Right hindlimb (tissue), 1 donor: ENCODE results near the gene KIF20A.
"Not testable (repeated sequence)": the region's sequence is repeated elsewhere in the genome, so short reads cannot be mapped to it uniquely, and the experiment has no call there.

Source experiments
- DNase-seq: peaks from one replicate; pipeline ENCODE4 v3.0.0-alpha.2; 2018

Gene KIF20A

DNA sequence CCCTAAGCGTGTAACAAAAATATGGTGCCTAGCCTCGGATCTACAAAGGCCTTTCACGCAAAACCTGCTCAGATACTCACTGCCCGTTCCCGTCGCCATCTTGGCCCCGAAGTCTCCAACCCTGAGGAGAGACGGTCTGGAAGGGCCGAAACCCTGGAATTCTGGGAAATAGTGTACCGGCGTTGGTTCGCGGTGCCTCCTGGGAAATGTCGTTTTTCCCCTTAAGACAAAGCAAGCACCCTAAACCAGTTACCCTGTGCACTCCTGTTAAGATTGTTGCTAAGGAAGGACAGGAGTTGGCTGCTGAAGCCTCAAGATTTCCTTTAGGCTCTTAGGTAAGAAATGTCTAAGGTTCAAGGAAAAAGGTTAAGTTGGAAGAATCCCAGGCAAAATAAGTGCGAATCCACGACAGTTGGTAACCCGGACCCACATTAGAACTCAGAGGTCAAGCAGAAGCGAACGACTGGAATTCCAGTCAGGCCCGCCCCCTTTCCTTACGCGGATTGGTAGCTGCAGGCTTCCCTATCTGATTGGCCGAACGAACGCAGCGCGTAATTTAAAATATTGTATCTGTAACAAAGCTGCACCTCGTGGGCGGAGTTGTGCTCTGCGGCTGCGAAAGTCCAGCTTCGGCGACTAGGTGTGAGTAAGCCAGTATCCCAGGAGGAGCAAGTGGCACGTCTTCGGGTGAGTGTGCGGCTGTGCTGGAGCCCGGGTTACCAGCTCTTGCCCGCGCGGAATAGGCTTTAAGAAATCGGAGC, at the start of gene KIF20A, which contains the start of gene BRD8:
TSS of gene KIF20A (plus strand) at position 597 of the 761 bp plus-strand sequence. CDS start 569 bp downstream, outside the sequence.
TSS of gene BRD8 (minus strand) at position 115 of the 761 bp plus-strand sequence. CDS start at position 99, 16 bp downstream.
- DNase-seq: peak; percentile 97

DNA sequence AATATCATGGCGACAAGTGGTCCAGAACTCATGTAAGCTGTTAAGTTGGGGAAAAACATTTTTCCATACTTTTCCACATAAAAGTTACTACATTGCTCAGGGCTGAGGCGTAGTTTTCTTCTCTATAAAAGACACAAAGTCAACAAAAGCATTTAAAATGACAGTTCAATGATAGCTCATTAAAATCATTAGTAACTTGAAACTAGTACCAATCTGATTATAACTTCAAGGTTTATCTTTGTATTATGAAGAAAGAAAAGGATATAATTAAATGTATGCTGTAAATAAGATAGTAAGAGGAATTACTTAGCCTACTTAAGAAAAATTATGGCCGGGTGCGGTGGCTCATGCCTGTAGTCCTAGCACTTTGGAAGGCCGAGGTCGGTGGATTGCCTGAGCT, 49.6 kb upstream of the KIF20A start:
- DNase-seq: no peak

DNA sequence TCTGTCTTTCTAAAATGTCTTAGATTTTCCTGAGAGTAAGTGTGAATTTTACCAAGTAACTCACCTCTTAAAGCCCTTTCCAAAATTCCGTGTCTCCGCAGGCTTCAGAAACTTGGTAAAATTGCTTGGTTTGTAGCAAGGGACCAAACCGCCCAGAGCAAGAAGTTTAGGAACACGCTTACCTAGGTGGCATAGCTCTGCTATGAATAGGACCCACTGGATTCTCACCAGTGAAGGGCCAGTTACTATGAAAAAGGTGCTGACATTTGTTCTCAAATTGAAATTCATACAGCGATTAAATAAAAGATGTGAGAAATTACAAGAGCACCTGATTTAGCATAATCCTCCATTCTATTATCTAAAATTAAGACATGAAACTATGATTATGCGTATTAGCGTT, 46.4 kb upstream of the KIF20A start:
- no peak for DNase-seq

DNA sequence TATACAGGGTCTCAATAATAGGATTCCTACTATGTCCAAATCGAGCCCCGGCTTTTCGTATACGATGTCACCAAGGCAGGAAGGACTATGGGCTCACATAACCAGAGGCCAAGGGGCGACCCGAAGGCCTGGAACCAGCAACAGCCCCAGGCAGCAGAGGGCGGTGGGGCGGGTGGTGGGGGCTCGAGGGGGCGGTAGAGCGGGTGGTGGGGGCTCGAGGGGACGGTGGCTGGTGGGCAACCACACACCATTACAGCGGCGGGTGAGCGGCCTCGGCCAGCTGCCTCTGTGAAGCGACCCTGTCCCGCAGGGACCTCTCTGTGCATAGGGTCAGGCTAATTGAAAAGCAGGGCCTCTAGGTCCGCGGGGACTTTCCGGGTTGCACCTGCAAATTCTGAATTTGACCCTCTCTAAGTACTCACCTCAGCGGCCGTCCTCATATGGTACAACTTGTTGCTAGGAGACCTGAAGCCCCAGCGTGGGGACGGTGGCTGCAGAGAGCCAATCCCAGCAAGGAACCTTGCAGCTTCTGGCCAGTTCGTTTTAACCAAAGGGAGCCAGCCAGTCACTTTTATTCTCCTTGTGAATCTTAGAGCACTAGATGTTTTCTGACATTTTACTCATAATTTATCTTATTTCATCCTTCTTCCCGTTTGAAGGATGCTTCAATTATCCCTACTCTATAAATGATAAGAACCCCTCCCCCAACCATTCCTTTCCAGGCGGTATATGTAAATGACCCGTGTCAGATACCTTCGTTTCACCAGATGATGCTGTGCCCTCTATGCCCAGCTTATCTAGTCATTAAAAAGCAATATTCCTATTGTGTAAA, 39.7 kb upstream of the KIF20A start, which contains the start of gene NME5:
TSS of gene NME5 (minus strand) at position 480 of the 832 bp plus-strand sequence. CDS start 648 bp downstream, outside the sequence.
- peak; percentile 69 for DNase-seq

DNA sequence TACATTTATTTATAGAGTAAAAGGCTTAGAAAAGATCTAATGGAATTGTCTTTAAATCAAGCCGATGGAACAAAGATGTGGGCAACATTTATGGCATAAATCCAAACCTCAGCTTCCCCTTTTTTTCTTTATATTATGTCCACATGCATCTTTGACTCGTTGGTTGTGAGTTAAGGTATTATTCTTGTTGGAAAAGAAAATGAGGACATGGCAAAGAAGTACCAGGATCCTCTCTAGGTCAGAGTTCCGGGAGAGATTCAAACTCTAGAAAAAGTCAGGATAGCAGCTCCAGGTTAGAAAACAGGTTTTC, 39.2 kb upstream of the KIF20A start:
- no peak for DNase-seq

DNA sequence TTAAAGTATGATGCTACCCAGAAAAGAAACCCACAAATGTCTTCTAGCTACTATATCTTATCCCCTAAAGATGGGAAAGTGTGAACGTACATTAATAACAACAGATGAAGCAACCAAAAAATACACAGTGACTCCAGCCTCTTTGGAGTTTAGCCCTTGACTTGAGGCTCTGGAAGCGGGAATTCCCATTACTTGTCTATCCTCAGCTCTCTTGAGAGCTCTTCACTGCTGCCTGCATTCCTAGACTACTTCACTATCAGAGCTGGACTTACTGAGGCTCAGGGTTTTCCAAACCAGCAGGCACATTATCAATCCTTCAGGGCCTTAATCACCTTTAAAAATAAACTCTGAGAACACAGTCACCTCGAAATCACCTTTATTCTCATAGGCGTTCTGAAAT, 38.6 kb upstream of the KIF20A start:
- no peak for DNase-seq

DNA sequence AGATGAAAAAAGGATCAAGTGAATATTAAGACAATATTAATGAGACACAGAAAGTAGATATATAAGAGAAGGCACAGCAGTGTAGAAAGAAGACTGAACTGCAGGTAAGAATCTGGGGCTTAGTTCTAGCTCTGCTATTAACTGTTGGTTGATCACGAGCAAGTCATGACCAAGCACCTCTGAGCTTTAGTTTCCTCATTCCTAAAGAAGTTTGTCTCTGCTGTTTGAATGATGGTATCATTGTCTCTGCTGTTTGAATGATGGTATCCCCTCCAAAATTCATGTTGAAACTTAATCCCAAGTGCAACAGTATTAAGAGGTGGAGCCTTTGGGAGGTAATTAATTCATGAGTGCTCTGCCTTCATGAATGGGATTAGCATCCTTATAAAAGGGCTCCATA, 37.2 kb upstream of the KIF20A start:
- DNase-seq: no peak

DNA sequence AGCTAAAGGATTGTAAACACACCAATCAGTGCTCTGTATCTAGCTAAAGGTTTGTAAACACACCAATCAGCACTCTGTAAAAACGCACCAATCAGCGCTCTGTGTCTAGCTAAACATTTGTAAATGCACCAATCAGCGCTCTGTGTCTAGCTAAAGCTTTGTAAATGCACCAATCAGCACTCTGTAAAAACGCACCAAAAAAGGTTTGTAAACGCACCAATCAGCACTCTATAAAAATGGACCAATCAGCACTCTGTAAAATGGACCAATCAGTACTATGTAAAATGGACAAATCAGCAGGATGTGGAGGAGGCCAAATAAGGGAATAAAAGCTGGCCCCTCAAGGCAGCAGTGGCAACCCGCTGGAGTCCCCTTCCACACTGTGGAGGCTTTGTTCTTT, 35.3 kb upstream of the KIF20A start:
- DNase-seq: not testable (repeated sequence)

DNA sequence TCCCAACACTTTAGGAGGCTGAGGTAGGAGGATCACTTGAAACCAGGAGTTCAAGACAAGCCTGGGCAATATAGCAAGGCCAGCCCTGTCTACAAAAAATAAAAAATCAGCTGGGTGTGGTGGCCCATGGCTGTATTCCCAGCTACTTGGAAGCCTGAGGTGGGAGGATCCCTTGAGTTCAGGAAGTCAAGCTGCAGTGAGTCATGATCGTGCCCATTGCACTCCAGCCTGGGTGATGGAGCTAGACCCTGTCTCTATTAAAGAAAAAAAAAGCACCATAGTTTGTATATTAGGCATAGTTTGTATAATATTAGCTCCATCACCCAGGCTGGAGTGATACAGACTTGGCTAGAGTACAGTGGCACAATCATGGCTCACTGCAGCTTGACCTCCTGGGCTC, 30.1 kb upstream of the KIF20A start:
- no peak for DNase-seq

DNA sequence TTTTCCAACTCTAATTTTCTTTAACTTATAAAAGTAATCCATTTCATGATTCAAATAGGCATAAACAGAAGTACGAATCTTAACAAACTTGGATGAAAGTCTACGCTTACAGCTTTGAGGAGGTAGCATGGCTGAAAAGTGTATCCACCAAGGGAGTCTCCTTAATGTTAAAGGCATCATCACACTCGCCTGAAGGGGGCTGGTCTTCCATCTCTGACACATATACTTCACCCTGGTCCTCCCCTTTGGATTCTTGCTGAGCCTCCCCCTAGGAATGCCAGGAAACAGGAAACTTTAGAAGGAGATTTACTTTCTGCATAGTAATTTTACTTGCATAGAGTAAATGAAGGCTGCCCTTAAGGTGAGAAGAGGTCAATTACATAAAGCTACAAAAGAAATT, 29.4 kb upstream of the KIF20A start:
- no peak for DNase-seq

DNA sequence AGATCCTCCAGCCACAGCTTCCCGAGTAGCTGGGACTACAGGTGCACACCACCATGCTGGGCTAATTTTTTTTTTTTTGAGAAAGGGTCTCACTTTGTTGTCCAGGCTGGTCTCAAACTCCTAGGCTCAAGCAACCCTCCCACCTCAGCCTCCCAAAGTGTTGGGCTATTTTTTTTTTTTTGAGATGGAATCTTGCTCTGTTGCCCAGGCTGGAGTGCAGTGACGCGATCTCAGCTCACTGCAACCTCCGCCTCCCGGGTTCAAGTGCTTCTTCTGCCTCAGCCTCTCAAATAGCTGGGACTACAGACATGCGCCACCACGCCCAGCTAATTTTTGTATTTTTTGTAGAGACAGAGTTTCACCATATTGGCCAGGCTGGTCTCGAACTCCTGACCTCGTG, 22.9 kb upstream of the KIF20A start:
- not testable (repeated sequence) for DNase-seq

DNA sequence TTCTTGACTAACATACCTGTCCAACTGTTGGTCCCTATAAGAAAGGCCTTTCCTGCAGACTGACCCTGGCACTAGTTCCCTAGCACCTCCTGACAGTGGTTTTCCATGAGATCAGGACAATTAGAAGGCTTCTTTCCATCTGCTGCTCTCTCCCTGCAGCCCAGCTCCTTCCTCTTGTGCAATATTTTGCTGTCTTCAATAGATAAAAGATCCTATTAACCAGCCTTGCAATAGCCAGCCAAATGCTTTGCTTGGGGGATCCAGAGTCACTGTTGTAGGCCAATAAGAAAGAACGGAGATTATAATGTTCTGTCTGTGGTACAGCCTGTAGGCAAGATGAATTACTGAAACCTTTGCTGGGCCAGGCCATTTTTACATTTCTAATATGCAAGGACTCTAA, 21.3 kb upstream of the KIF20A start:
- no peak for DNase-seq

DNA sequence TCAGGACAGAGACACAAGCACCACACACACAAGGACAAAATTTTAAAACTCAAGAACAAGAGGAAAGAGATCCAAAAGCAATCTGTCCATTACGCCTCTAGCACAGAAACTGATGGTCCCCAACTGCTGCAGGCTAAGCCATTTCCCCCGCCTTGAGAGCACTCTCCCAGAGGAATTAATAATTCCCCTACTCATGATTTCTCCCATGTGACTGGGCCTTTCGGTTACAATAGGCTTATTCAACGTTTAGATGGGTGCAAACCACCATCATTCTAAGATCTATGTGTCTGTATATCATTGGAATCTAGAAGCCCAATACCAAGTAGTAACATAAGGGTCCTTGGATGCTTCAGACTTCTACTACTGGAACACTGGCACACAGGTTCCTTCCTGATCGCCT, 19.2 kb upstream of the KIF20A start:
- DNase-seq: no peak

DNA sequence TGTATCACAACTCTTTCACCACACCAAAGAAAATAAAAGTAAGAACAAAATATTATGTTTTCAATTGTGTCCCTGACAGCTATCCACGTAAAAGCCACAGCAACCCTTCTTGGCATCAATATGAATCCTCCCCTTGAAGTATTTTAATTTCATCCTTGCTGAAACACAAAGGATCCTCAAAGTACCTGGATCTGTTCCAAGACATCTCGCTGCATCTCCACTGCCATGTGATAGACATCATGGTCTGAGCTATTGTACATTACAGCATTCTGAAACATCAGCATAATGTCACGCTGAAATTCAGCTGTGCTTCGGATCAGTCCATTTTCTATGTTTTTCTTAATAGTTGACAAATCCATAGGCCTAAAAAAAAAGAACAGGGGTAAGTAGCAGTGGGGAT, 18.2 kb upstream of the KIF20A start:
- no peak for DNase-seq

DNA sequence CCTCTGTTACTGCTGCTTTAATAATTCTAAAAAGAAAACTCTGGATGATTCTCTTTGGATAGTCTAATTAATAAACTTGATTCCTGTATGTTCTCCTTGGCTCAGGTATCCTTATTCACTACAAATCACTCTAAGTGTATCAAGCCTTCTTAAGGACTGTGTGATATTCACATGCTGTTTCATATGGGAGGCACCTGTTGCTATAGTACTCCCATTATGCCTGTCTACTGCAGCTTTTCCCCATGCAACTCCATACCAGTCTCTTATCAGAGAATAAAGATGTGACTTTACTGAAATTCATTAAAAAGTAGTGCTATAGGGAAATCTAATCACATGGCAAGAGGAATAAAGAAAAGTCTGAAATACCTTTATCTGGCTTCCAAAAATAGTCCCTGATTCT, 15.2 kb upstream of the KIF20A start:
- DNase-seq: no peak

DNA sequence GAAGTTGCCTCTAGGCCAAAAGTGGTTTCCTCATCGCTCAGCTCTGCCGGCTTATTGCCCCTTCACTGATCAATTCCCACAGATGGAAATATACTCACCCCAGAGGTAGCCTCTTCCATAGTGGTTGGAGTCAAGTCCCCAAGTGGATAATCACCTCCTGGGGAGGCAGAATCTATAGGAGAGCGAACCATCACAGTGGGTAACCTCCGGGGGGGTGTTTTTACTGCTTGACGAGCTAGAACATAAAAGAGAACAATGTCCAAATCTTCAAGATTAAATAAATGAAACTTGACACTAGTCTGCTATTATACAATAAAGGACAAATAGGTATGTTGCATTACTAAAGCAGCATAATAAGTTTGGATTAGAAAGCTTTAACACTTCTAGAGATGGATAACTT, 9.8 kb upstream of the KIF20A start:
- no peak for DNase-seq

DNA sequence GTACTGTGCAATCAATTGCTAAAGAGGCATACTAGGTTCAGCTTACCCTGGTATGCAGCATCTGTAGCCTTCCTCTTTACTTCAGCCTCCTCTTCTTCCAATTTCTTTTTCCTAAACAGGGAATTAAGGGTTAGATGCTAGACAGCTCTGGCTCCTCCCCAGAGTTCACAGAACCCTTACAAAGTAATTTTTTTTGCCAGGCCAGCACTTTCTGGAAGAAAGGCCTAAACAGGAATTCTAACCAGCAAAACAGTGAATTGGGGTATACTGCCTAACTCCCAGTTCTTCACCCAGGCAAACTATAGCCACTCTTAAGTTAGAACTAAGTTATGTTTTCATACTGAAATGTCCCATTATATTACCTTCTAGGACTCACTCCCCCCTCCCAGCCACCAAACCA, 8.6 kb upstream of the KIF20A start:
- no peak for DNase-seq

DNA sequence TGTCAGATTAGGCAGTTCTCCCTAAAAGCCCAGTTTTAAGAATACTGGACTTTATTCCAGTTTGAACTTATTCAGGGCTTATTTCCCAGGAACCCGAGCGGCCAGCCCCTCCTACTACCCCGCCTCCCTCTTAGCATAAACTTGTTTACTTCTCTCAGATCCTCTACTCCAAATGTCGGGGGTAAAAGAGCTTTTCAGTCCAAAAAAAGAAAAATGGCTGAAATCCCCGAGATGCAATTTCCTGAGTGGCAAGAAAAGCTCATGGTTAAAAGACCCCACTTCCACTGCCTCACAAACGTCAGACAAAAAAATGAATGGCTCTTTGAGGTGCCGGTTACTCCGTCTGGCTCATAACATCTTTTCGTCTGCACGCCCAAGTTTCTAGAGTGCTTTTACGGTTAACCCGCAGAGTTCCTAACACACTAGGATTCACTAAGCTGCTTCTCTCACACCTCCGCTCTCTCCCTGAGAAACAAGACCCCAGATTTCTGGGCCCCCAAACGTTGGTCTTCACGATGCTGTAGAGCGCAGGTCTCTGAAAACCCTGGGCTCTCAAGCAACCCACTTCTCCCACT, 884 bp upstream of the KIF20A start:
- DNase-seq: peak; percentile 46

DNA sequence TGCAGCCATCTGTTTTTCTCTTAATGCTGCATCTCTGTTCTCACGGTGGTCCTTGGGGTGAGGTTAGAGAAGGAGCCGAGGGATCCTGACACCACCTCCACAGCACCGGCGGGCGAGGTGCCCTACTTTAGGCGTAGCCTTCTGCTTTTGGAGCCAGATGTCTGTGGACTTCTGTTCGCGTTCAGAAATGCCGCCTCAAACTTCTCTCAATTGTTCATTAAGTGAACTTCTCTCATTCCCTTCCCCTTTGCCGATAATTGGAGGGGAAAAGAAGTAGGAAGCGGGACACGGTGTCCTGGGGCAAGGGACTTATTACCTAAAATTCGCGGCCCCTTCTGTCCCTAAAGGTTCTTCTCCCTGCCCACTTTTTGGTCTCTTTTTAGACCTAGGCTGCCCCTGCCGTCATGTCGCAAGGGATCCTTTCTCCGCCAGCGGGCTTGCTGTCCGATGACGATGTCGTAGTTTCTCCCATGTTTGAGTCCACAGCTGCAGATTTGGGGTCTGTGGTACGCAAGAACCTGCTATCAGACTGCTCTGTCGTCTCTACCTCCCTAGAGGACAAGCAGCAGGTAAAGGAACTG, 455 bp downstream of the KIF20A start:
- DNase-seq: no peak

DNA sequence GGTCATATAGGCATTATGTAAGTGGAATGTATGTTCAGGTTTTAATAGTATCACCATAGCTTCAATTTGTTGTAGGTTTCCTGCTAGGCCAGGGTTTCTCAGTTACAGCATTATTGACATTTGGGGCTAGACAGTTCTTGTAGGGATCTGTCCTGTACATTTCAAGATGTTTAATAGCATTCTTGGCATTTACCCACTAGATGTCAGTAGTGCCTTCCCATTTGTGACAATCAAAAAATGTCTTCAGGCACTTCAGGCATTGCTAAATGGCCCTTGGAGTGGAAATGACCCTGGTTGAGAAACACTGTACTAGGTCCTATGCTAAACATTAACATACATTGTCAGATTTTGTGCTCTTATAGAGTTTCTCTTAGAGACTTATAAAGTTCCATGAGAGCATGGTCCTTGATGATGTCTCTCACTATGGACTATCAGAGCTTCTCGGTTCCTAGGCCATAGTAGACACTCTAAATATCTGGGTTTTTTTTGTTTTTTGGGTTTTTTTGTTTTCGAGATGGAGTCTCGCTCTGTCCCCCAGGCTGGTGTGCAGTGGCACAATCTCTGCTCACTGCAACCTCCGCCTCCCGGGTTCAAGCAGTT, 1.4 kb downstream of the KIF20A start:
- DNase-seq: no peak

DNA sequence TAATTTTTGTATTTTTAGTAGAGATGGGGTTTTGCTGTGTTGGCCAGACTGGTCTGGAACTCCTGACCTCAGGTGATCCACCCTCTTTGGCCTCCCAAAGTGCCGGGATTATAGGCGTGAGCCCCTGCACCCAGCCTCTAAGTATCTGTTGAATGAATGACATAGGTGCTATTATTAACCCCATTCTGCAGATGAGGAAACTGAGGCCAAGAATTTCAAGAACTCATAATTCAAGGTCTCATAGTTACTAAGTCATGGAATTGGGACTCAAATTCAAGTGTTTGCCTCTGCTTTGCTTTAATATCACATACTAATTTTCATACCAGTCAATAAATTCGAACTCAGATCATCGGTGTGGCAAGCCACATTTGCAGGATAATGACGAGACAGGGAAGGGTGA, 1.9 kb downstream of the KIF20A start:
- DNase-seq: no peak

DNA sequence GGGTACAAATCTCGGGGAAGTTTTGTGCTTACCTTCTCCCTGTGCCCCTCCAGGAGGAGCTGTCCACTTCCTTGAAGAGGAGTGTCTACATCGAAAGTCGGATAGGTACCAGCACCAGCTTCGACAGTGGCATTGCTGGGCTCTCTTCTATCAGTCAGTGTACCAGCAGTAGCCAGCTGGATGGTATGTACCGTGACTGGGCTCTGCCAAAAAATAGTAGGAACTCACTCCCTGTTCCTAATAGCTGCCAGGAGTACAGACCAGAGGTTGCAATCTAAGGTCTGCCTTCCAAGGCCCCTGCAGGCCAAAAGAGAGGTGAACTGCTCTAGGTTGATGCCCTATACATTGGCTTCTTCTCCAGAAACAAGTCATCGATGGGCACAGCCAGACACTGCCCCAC, 3.9 kb downstream of the KIF20A start:
- no peak for DNase-seq

DNA sequence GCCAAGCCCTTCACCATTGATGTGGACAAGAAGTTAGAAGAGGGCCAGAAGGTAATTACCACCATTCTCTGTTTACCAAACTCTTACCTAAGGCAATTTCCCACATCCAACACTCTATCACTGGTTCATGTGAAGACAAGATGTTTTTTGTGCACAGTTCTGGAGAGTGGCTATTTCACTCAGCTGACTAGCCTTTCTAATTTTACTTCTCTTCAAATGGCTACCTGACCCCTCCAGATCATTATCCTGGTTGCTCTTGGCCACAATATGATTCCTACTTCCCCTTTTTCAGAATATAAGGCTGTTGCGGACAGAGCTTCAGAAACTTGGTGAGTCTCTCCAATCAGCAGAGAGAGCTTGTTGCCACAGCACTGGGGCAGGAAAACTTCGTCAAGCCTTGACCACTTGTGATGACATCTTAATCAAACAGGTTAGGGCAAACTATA, 7.1 kb downstream of the KIF20A start:
- DNase-seq: no peak
